NCI-H146 (cell line): ENCODE results near the gene UAP1L1.

Source experiments
- DNase-seq: peaks from one replicate; lab custom pipeline; 2025; lab: John Stamatoyannopoulos, UW

The UAP1L1 gene

GRCh38 chr9:137041124-137041523 is 36.2 kb upstream of the UAP1L1 start:
- no peak for DNase-seq

DNA sequence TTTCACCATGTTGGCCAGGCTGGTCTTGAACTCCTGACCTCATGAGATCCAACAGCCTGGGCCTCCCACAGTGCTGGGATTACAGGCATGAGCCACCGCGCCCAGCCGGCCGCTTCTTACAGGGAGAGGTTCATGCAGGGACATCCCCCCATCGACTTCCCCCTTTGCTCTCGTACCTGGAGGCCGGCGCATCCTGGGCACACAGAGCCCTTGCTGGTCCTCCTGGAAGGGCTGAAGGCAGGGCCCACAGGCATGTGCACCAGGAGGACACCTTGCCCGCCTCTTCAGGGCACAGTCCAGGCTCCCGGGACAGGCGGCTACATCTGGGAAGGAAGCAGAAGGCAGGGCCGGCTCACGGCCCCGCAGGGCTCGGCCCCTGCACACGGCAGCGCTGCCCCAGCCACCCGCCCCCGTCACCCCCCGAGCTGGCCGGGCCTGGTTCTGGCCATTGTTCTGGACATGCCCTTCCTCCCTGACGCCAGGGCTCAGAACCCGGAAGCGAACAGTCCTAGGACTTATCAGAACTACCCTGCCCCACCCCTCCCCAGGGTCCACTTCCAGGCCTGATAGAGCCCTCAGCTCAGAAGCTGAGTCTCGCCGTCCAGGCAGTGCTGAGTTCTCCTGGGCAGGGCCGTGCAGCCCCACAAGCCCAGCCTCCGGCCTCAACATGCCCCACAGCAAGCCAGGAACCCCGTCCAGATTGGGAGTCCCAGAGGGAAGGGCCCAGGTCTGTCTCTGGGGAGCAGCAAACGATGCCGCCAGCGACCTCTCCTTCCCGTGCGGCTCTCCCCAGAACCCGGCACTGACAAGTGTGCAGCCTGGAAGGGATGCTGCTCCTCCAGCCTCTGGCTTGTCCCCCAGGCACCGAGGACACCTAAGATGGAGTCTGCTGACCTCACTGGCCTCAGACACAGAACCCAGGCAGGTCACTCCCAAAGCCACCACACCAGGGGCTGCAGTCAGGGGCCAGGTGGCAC is 34.3 kb upstream of the UAP1L1 start:
- DNase-seq, result no peak

GRCh38 chr9:137044037-137044436 is 33.3 kb upstream of the UAP1L1 start:
- no peak for DNase-seq

- no peak for DNase-seq
Observed at GRCh38 chr9:137044502-137045177, 32.7 kb upstream of the UAP1L1 start.

DNA sequence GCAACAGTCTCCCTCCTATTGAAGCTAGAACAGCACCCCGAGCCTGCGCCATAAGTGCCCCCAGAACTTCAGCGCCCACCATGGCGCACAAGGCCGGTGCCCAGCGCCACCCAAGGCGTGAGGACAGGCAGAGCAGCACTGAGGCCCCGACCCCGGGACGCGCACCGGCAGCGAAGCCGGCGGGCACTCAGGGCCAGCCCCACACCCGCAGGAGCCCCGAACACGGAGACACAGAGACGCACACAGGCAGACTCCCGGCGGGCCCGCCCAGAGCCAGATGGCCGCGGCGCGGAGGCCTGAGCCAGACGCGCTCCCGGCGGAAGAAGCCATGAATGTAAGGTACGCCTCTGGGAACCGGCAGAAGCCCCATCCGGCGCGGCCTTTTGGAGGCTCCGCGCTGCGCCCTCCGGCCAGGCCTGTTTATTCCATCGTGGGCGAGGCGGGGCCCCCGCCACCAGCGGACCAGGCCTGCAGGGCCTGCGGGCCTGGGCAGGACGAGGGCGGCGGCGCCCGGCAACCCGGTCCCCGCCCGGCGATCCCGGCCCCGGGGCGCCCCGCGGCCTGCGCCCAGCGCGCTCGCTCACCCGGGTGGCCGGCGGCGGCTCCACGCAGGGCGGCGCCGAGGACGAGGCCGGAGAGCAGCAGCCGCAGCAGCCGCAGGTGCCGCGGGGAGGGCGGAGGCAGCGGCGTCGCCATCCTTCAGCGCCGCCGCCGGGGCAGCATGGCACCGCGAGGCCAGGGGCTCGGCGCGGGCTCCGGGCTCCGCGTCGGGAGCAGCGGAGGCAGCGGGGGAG is 31.8 kb upstream of the UAP1L1 start:
- peak; percentile 44 for DNase-seq

DNA sequence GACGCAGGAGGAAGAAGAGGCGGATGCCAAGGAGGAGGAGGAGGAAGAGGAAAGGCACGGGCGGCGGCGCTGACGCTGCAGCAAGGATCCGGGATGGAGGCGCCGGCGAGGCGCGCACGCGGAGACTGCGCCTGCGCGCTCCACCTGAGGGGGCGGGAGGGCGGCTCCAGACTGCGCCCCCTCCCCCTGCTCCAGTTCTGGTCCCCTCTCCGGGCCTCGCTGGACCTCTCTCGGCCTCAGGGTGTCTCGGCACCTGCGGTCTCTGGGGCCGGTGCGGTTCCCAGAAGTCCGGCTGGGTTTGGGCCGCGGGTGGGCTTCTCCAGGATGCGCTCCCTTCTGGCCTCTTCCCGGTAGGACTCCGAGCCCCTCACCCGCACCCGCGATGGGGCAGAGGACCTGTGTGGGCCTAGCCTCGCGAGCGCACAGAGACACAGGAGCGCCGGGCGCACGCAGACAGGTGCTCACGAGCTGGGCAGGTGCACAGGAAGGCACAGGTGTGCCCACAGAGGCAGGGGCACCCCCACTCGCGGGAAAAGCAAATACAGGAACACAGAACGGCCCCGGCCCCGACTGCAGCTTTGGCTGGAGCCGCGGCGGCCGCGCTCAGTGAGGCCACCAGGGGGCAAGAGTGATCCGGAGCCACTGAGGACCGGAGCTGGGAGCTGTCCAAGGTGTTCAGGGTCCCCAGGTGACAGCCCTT is 31.1 kb upstream of the UAP1L1 start, which contains the start of gene NPDC1:
NPDC1 (minus strand) TSS at position 90 of the 700 bp plus-strand sequence. CDS start 188 bp downstream, outside the sequence.
- DNase-seq, result peak; percentile 85

DNA sequence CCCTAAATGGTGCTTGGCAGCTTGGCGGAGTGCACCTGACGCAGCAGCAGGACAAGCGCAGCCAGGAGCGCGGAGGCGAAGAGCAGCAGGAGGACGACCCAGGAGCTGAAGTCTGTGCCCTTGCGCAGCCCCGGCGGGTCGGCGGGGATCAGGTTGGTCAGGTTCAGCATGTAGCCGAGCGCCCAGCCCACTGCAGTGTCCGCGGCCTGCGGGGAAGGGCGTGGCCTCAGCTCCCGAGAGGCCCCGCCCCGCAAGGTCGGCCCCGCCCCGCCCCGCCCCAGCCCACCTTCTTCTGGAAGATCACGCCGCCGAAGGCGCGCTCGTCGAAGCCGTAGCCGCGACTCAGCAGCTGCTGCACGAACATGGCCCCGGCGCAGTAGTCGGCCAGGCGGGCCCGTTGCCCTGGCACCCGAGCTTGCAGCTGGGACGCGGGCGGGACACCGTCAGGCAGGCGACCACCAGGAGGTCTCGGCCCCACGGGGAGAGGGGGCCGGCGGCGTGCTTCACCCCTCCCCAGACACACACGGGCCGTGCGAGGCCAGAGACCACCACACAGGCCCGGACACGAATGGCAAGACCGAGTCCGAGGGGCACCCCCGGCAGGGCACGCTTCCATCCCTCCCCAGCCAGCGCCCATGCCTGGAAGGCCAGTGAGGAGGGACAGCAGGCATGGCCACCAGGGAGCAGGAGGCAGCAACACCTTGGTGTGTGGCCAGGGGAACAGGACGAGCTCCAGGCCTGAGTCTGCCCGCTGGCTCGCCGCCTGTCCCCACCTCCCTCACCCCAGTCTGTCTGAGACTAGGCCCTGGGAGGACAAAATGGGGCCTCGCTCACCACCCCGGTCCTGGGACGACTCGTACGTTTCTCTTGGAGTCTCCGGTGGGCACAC is 28.4 kb upstream of the UAP1L1 start:
- no peak for DNase-seq

GRCh38 chr9:137049544-137050449 is 27.5 kb upstream of the UAP1L1 start:
- peak; percentile 11 for DNase-seq

- no peak for DNase-seq
Observed at GRCh38 chr9:137050570-137050969, 26.7 kb upstream of the UAP1L1 start.

DNA sequence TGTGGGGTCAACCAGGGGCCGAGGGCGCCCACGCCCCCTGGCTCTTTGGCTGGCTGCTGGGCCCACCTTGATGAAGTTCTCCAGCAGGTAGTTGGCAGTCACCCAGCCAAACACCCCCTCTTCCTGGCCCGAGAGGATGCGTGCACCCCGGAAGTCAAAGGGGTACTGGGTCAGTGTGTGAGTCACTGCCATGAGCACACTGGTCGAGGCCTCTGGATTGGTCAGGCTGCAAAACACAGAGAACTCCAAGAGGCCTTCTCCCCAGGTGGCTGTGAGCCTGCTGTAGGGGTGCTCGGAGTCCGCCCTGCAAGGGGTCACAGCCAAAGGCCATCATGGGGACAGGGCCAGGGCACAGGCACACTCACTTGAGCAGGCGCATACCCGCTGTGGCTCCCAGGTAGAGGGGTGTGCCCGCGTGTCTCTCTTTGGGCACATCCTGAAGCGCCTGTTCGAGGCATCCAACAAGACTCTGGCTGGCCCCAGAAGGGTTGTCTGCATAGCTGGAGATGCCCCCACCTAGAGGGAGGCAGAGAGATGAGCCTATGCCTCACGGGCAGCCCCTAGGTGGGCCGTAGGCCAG is 26.1 kb upstream of the UAP1L1 start:
- DNase-seq, result no peak

GRCh38 chr9:137052293-137052692 is 25.0 kb upstream of the UAP1L1 start:
- DNase-seq, result no peak

GRCh38 chr9:137052998-137053943 is 24.0 kb upstream of the UAP1L1 start:
- DNase-seq, result peak; percentile 40

DNA sequence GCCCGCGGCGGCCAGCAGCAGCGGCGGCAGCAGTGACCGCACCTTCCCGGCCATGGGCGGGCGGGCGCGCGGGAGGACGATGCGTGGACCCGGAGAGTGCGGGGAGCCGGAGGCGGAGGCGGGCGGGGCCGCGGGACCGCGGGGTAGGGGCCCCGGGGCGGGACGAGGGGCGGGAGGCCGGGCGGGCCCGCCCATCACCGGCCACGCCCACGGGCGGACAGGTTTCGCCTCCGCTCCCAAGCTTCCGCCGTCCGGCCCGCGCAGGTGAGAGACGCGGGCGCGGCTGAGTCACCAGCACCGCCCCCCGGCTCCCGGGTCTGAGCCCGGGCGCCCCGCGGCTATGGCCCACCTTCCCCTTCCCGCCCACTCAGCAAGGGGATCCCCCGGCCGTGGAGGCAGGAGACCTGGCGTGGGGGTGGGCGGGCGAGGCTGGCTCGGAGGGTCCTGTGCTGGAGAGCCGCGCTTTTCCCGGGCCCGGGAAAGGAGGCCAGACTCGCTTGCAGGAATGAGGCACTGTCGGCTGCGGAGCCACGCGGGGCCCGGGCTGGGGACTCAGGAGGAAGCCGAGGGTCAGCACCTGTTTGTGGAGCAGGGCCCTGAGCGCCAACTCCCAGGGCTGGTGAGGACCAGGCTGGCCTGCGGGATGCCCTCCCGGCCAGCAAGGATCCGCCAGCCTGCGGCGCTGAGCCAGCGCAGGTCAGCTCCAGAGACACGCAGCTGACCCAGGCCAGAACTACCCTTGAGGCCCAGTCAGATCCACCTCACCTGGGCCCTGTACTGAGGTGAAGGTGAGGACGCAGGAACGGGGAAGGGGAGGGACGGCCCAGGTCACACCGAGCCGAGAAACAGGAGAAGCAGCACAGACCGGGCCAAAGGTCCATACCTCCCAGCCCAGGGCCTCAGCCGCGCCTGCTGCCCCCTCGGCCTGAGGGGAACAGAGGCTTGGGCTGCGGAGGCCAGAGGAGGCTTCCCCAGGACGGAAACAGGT is 23.1 kb upstream of the UAP1L1 start, which contains the start of gene ENTPD2:
ENTPD2 (minus strand) TSS at position 118 of the 988 bp plus-strand sequence; CDS start at position 54, 64 bp downstream.
- DNase-seq, result peak; percentile 65

DNA sequence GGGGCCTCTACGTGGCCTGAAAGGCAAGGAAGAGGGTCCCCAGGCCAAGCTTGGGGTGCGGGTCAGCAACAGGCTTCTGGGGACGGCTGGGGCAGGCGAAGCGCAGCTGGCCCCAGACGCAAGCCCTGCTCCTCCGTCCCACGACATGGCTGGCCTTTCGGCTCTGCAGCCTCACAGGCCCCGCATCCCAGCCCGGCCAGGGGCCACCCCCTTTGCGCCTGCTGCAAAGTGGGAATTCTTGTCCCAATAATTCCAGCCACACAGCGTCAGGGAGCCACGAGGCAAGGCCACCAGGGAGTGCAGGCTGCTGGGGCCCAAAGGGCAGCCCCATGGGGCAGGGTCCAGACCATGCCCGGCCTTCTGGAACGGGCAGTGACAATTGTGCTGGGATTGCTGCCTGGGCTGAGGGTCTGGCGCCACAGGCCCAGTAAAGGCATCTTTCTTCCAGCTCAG is 22.4 kb upstream of the UAP1L1 start:
- DNase-seq, result no peak

GRCh38 chr9:137055385-137056364 is 21.6 kb upstream of the UAP1L1 start:
- no peak for DNase-seq
